VCaP (cell line): ENCODE data around the gene COPG2.

Experiments used
- H3K27ac ChIP-seq: fragments of 450-650 bp; 2 replicates; pipeline ENCODE4 v1.5.1; 2017
- TF ChIP-seq, protein P1 (sequence below): fragments of 450-650 bp; conservative IDR thresholded peaks from 2 replicates; pipeline ENCODE4 v1.5.1; 2017; ENCODE audit warnings: mild to moderate bottlenecking, moderate library complexity

Gene COPG2

GRCh38 chr7:130649004-130649790 is 19.4 kb downstream of the COPG2 start:
- no peak overlapping the region for H3K27ac ChIP-seq
- TF ChIP-seq, protein P1, sequence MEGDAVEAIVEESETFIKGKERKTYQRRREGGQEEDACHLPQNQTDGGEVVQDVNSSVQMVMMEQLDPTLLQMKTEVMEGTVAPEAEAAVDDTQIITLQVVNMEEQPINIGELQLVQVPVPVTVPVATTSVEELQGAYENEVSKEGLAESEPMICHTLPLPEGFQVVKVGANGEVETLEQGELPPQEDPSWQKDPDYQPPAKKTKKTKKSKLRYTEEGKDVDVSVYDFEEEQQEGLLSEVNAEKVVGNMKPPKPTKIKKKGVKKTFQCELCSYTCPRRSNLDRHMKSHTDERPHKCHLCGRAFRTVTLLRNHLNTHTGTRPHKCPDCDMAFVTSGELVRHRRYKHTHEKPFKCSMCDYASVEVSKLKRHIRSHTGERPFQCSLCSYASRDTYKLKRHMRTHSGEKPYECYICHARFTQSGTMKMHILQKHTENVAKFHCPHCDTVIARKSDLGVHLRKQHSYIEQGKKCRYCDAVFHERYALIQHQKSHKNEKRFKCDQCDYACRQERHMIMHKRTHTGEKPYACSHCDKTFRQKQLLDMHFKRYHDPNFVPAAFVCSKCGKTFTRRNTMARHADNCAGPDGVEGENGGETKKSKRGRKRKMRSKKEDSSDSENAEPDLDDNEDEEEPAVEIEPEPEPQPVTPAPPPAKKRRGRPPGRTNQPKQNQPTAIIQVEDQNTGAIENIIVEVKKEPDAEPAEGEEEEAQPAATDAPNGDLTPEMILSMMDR = no peak

DNA sequence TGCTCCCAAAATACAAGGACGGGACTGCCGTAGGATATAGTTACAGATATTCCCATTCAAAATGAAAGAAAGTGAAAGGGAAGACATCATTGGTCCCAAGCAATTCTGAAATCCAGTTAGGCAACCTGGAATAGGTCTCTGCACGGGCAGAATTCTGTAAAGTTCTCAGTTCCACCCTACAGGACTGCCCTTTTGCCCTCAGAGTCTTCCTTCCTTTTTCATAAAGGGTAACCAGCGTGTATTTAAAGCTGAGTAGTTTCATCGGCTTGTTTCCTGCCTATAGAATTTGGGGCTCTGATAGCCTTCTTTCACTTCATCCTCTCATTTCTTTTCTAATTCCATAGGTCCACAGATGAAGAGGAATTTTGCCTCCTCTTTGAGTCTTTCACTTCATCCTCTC is 20.0 kb downstream of the COPG2 start:
- TF ChIP-seq, protein P1 = no peak
- H3K27ac ChIP-seq = no peak overlapping the region

DNA sequence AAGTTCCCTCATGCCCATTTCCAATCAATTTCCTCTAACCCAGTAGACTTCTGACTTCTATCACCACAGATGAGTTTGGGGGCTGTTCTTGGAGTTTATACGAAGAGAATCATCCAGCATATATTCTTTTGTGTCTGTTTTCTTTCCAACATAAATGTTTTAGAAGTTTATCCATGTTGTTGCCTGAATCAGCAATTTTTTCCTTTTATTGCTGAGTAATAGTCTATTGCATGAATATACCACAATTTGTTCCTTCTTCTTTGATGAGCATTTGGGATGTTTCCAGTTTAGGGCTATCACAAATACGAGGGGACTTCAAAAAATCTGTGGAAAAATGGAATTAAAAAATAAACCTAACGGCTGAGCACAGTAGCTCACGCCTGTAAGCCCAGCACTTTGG is 26.2 kb downstream of the COPG2 start:
- no peak overlapping the region for H3K27ac ChIP-seq
- TF ChIP-seq, protein P1 = no peak

- TF ChIP-seq, protein P1 = no peak
- H3K27ac ChIP-seq = no peak overlapping the region
Observed at GRCh38 chr7:130641497-130641896, 27.1 kb downstream of the COPG2 start.

GRCh38 chr7:130641040-130641439 is 27.5 kb downstream of the COPG2 start:
- TF ChIP-seq, protein P1 = no peak
- H3K27ac ChIP-seq = no peak overlapping the region

GRCh38 chr7:130639388-130639787 is 29.2 kb downstream of the COPG2 start:
- TF ChIP-seq, protein P1 = no peak
- no peak overlapping the region for H3K27ac ChIP-seq

DNA sequence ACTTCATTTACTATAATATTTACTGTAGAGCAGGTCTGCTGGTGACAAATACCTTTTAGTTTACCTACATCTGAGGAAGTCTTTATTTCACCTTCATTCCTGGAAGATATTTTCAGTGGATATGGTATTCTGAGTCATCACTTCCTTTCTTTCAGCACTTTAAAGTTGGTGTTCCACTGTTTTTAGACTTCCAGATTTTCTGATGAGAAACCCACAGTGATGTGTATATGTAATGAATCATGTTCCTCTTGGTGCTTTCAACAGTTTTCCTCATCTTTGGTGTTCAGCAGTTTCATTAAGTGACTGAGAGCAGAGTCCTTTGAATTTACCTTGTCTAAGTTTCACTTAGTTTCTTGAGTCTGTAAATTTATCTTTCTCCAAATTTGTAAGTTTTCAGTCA is 36.4 kb downstream of the COPG2 start:
- no peak overlapping the region for H3K27ac ChIP-seq
- TF ChIP-seq, protein P1 = no peak
